ENCODE results near the gene KSR1. TPM values are rescaled to one million over a fixed set of nuclear protein-coding genes. Genes with fewer than 3 reads are reported as not detected.

Gene KSR1
- total RNA-seq, 2 donors from 2014 or later: 11.5 to 23.7 TPM

DNA sequence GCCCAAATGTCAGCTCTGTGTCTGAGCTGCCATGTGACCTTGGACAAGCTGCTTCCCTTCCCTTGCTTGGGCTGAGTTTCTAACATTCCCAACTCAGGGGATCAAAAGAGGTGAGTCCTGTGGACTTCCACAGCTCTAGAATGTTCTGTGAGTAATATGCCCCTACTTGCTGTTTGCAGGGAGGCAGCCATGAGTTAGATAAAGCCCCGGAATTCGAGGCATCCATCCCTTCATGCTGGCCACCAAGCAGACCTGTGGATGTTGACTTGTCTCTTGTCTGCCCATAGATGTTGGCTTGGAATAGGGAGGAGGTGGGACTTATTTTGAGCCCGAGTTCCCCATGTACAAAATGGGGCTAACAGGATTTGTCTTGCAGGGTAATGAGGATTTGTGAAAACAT lies 36.2 kb downstream of the KSR1 start:
- no peak overlapping the region for H3K4me3 ChIP-seq
- TF ChIP-seq, protein P1, sequence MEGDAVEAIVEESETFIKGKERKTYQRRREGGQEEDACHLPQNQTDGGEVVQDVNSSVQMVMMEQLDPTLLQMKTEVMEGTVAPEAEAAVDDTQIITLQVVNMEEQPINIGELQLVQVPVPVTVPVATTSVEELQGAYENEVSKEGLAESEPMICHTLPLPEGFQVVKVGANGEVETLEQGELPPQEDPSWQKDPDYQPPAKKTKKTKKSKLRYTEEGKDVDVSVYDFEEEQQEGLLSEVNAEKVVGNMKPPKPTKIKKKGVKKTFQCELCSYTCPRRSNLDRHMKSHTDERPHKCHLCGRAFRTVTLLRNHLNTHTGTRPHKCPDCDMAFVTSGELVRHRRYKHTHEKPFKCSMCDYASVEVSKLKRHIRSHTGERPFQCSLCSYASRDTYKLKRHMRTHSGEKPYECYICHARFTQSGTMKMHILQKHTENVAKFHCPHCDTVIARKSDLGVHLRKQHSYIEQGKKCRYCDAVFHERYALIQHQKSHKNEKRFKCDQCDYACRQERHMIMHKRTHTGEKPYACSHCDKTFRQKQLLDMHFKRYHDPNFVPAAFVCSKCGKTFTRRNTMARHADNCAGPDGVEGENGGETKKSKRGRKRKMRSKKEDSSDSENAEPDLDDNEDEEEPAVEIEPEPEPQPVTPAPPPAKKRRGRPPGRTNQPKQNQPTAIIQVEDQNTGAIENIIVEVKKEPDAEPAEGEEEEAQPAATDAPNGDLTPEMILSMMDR (IDR thresholded peaks at IDR 0.05): no peak
- no peak for TF ChIP-seq POLR2AphosphoS5 (IDR thresholded peaks at IDR 0.05)
- TF ChIP-seq POLR2A (IDR thresholded peaks at IDR 0.05): no peak
- intact Hi-C loops (cut with DNase I): loop anchor here (10.0 kb wide), 1 partner anchor 138 kb away; no protein-coding TSS in a partner anchor
- WGBS: 89% methylated on average over 3 of the region's 3 CpGs
- H3K27me3 ChIP-seq (replicated peaks; ENCODE audit: insufficient read depth): no peaks in the 10 kb centered on the region
- no peak for DNase-seq (ENCODE audit: low spot score)
- no peak overlapping the region for H3K27ac ChIP-seq
- H3K9me3 ChIP-seq: no peaks in the 10 kb centered on the region
- no peaks in the 10 kb centered on the region for H3K36me3 ChIP-seq
- peaks cover 4% of the 10 kb centered on the region for H3K4me1 ChIP-seq (replicated peaks)

DNA sequence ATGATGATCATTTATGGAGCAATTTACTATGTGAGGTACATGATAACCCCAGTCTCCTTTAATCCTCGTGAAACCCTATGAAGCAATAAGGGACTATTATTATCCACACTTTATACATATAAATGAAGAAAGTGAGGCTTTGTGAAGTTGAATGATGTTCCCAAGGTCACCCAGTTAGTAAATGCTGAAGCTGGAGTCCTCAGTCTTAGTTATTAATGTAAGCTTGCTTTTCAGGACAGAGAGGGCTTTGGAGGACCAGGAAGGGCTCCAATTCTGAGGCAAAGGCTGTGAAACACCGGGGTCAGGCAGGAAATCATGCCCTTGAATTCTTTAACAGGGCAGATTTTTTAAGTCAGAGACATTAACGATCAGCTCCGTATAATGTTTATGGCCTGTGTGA lies 36.8 kb downstream of the KSR1 start:
- Histone ChIP-seq H3K36me3 (no peaks in the 10 kb centered on the region), H3K4me3 (no peak overlapping the region), H3K9me3 (no peaks in the 10 kb centered on the region), H3K4me1 (replicated peaks) (peaks cover 4% of the 10 kb centered on the region), H3K27me3 (replicated peaks; ENCODE audit: insufficient read depth) (no peaks in the 10 kb centered on the region), H3K27ac (peak overlapping the region in 1 of 2 donors; percentile 79)
- WGBS: 51% methylated on average over 4 of the region's 4 CpGs
- TF ChIP-seq, protein P1 (IDR thresholded peaks at IDR 0.05): no peak
- TF ChIP-seq POLR2A (IDR thresholded peaks at IDR 0.05): no peak
- no peak for TF ChIP-seq POLR2AphosphoS5 (IDR thresholded peaks at IDR 0.05)
- DNase-seq (ENCODE audit: low spot score): no peak
- intact Hi-C loops (cut with DNase I): loop anchor here (10.0 kb wide), 1 partner anchor 138 kb away; no protein-coding TSS in a partner anchor

DNA sequence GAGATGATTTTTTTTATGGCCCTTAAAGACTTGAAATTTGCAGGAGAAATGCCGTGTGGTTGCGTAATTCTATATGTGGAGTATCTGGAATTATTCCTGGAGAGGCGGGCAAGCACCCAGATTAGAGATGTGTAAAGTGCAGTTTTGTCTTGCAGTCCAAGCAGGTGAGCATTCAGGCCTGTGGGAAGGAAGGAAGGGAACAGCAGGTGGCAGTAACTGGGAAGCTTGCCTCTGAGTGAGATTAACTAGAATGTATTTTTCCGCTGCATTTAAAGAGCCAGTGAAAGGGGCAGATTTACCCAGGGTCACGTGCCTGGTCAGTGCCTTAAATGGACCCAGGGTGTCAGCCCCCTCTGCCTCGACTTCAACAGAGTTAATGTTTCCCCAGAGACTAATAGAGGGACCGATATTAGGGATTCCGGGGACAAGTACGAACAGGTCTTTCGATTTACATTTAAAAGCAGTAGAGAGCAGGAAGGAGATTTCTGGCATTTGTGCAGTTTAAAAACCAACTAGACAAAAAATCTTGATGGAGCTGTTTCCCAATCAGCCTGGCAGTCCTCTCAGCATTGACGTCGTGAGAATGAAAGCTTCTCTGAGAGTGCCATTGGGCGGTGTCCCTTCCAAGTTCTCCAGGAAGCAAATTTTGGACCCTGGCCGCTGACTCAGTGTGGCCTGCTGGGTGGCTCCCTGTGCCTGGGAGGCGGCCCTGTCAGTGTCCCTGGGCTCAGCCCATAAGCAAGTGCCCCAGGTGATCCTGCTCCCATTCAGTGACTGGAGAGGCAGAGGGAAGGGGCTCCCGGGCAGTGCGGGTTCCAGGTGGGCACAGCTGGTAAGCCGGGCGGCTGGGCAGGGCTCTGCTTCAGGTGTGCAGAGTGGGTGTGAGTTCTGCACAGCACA lies 38.2 kb downstream of the KSR1 start:
- Histone ChIP-seq H3K27ac (peak overlapping the region; percentile 72 to 79), H3K27me3 (replicated peaks; ENCODE audit: insufficient read depth) (no peaks in the 10 kb centered on the region), H3K9me3 (no peaks in the 10 kb centered on the region), H3K36me3 (no peaks in the 10 kb centered on the region), H3K4me3 (peak overlapping the region; percentile 13 to 14), H3K4me1 (replicated peaks) (peaks cover 4% of the 10 kb centered on the region)
- peak; percentile 93 for DNase-seq (ENCODE audit: low spot score)
- 33% methylated on average over 19 of the region's 19 CpGs for WGBS
- TF ChIP-seq, protein P1 (IDR thresholded peaks at IDR 0.05): peak in 3 of 4 experiments; percentile 29 to 68 (median 57)
- TF ChIP-seq POLR2A (IDR thresholded peaks at IDR 0.05) (peak; percentile 73), POLR2AphosphoS5 (IDR thresholded peaks at IDR 0.05) (peak; percentile 77)
- intact Hi-C loops (cut with DNase I): loop anchor here (2.0 to 10.0 kb wide), 2 partner anchors 106 to 140 kb away; no protein-coding TSS in a partner anchor

GRCh38 chr17:27495460-27495859 lies 39.2 kb downstream of the KSR1 start:
- no peaks in the 10 kb centered on the region for H3K9me3 ChIP-seq
- no peak overlapping the region for H3K4me3 ChIP-seq
- peak overlapping the region; percentile 72 to 79 for H3K27ac ChIP-seq
- intact Hi-C loops (cut with DNase I): loop anchor here (2.0 to 10.0 kb wide), 2 partner anchors 105 to 141 kb away; no protein-coding TSS in a partner anchor
- no peaks in the 10 kb centered on the region for H3K36me3 ChIP-seq
- no peaks in the 10 kb centered on the region for H3K27me3 ChIP-seq (replicated peaks; ENCODE audit: insufficient read depth)
- no peak for DNase-seq (ENCODE audit: low spot score)
- 71% methylated on average over 6 of the region's 6 CpGs for WGBS
- TF ChIP-seq, protein P1 (IDR thresholded peaks at IDR 0.05): no peak
- TF ChIP-seq POLR2A (IDR thresholded peaks at IDR 0.05) (no peak), POLR2AphosphoS5 (IDR thresholded peaks at IDR 0.05) (no peak)
- H3K4me1 ChIP-seq (replicated peaks): peaks cover 4% of the 10 kb centered on the region
